Prostate gland (tissue), 2 donors: ENCODE results near the gene SMIM27.

ENCODE experiments used
- CTCF ChIP-seq, 4 experiments: fragments of 200-600 bp in 2 of 4; fragments of 450-650 bp in 2 of 4; sonication (generic) in 2 of 4; IDR thresholded peaks; 1 replicate in 3 of 4; 2 replicates in 1 of 4; pipeline ENCODE4 v1.5.1; 2016 to 2019; ENCODE audit warnings: antibody characterized with exemption in 4 of 4, mild to moderate bottlenecking in 2 of 4, moderate library complexity in 2 of 4
- POLR2AphosphoS5 ChIP-seq: sonication (generic); formaldehyde crosslinking; IDR thresholded peaks from one replicate; pipeline ENCODE4 v1.6.1; 2017; ENCODE audit warnings: antibody characterized with exemption

GRCh38 chr9:32508728-32509127 lies 43.4 kb upstream of the SMIM27 start:
- TF ChIP-seq POLR2AphosphoS5, result no peak
- TF ChIP-seq CTCF (IDR thresholded peaks at IDR 0.05), result no peak
